Heart right ventricle (tissue), 16 donors: ENCODE measurements around the gene TPD52L1. TPM values are rescaled to one million over a fixed set of nuclear protein-coding genes. Genes with fewer than 3 reads are reported as not detected.

Experiments
- ATAC-seq, 8 donors: fragments of 200-7000 bp; cut with Tn5 transposase; one replicate each; pipeline ENCODE4 v1.9.1; 2020; ENCODE audit warnings: mild to moderate bottlenecking in 8 of 8, moderate library complexity in 8 of 8, moderate number of reproducible peaks in 1 of 8
- DNase-seq, 2 donors: peaks; one replicate each; pipeline ENCODE4 v3.0.0-alpha.2; 2020
- H3K27ac ChIP-seq, 10 donors: fragments of 200-600 bp; sonication (generic) in 2 of 10; one replicate each; pipeline versions ENCODE4 v1.5.0 to v1.8.0; 2020 to 2022; ENCODE audit warnings: mild to moderate bottlenecking in 3 of 10
- H3K27me3 ChIP-seq, 7 donors: fragments of 200-600 bp; one replicate each; pipeline ENCODE4 v1.8.0; 2021 to 2022; ENCODE audit warnings: mild to moderate bottlenecking in 2 of 7
- H3K36me3 ChIP-seq, 9 donors: fragments of 200-600 bp; sonication (generic) in 1 of 9; one replicate each; pipeline versions ENCODE4 v1.5.0 to v1.8.0; 2020 to 2022; ENCODE audit warnings: mild to moderate bottlenecking in 2 of 9
- H3K4me1 ChIP-seq, 9 donors: fragments of 200-600 bp; sonication (generic) in 1 of 9; one replicate each; pipeline versions ENCODE4 v1.5.0 to v1.8.0; 2020 to 2022; ENCODE audit warnings: mild to moderate bottlenecking in 4 of 9
- H3K4me3 ChIP-seq, 10 donors: fragments of 200-600 bp; sonication (generic) in 2 of 10; one replicate each; pipeline versions ENCODE4 v1.5.0 to v1.8.0; 2020 to 2022; ENCODE audit warnings: mild to moderate bottlenecking in 7 of 10, moderate library complexity in 2 of 10
- H3K9me3 ChIP-seq, 11 donors: fragments of 200-600 bp in 10 of 11; sonication (generic) in 2 of 11; one replicate each; pipeline versions ENCODE4 v1.5.0 to v1.8.0; 2013 to 2022; ENCODE audit warnings: mild to moderate bottlenecking in 2 of 11, control low read depth in 1 of 11, moderate library complexity in 1 of 11
- WGBS, 2 donors: extraction: QIAGEN DNeasy Blood & Tissue Kit; methylation state at CpG; one replicate each; pipeline ENCODE4 v1.1.7; 2013; ENCODE audit warnings: inconsistent platforms in 1 of 2; 5-methylcytosine and 5-hydroxymethylcytosine counted together
- intact Hi-C, 10 donors: fragments of 100-400 bp; cut with DNase I; formaldehyde crosslinking; loops; one replicate each; pipeline versions ENCODE4 v1.11.1 to v1.14.2; 2022
- polyA plus RNA-seq, 2 donors: library from polyadenylated mRNA; stranded (reverse); fragments of 200-250 nt; gene quantifications; one replicate each; pipeline ENCODE4 v1.2.3, GENCODE V29; 2013
- total RNA-seq, 10 donors: library from RNA; stranded (reverse); fragmentation: NEBNext Ultra II Directional in 3 of 10; extraction: Animal tissue kit (Norgen Biotek cat#: 25700) in 3 of 10; gene quantifications; one replicate each; pipeline versions ENCODE4 v1.2.1 to v1.2.4, GENCODE V29; 2021 to 2023
- TF ChIP-seq, protein P1 (sequence below), 9 donors: fragments of 200-600 bp; sonication (generic) in 2 of 9; IDR thresholded peaks; one replicate each; pipeline versions ENCODE4 v1.5.0 to v1.8.0; 2021 to 2022; ENCODE audit warnings: antibody characterized with exemption in 9 of 9, mild to moderate bottlenecking in 5 of 9, moderate library complexity in 1 of 9
- donor health status: Arrhythmogenic right ventricular cardiomyopathy.
- donor health status: ischemic (EF 13 %, LVEDD 7.1; RV severe dilation, severe dysfunction).
- donor health status: healthy with polysubstance abuse.
- donor health status: DM: no; HTN: yes; CAD: no.
- donor health status: DM: no; HTN: no; CAD: no.
- donor health status: ischemic (EF 25% LVEDD 6.9; RV normal size, moderate dysfunction).
- donor health status: ischemic (EF 25% LVEDD 5.7; RV mildly dilated, moderate dysfunction).
- donor health status: healthy.
- donor health status: DM: yes; HTN: yes; CAD: no.
- donor health status: Ischemic cardiomyopathy.
- donor health status: ischemic (EF 35%, LVEDD 5.7; RV mildly dilated, moderate dysfunction).
- donor health status: nonischemic (EF 11% LVEDD 7.7; RV severe dilation, severe dysfunction).
- donor health status: DM: yes; HTN: yes; CAD: no.
- donor health status: PGD.
- donor health status: ischemic (EF 29% LVEDD 5.4; RV normal size, mild dysfunction).
- donor health status: nonischemic (EF 23%, LVEDD 6.1; RV moderate dilation, normal function).

TPD52L1 gene
- total and polyA plus RNA-seq, 12 donors: 21.2 to 97.8 (median 54.1) TPM

- intact Hi-C loops: loop anchor here in 1 of 10 donors (5.0 kb wide), 1 partner anchor 246 kb away; the partner anchor contains the start of gene RNF217
- 80 to 86% methylated on average over 5 of the region's 5 CpGs for WGBS, 2 donors
- Histone ChIP-seq H3K27me3 (no peaks in the 10 kb centered on the region), H3K36me3 (no peaks in the 10 kb centered on the region), H3K27ac (peak overlapping the region in 2 of 10 donors; percentile 54 to 79), H3K4me1 (peaks cover 0 to 51% (median 12%) of the 10 kb centered on the region in 9 donors), H3K9me3 (peaks cover 0 to 5% (median 0%) of the 10 kb centered on the region in 11 donors), H3K4me3 (no peak overlapping the region)
- TF ChIP-seq, protein P1, sequence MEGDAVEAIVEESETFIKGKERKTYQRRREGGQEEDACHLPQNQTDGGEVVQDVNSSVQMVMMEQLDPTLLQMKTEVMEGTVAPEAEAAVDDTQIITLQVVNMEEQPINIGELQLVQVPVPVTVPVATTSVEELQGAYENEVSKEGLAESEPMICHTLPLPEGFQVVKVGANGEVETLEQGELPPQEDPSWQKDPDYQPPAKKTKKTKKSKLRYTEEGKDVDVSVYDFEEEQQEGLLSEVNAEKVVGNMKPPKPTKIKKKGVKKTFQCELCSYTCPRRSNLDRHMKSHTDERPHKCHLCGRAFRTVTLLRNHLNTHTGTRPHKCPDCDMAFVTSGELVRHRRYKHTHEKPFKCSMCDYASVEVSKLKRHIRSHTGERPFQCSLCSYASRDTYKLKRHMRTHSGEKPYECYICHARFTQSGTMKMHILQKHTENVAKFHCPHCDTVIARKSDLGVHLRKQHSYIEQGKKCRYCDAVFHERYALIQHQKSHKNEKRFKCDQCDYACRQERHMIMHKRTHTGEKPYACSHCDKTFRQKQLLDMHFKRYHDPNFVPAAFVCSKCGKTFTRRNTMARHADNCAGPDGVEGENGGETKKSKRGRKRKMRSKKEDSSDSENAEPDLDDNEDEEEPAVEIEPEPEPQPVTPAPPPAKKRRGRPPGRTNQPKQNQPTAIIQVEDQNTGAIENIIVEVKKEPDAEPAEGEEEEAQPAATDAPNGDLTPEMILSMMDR (IDR thresholded peaks at IDR 0.05): no peak
- ATAC-seq (peak in 1 of 8 donors; percentile 7), DNase-seq (no peak)
Observed at GRCh38 chr6:125208625-125209249, 55.2 kb downstream of the TPD52L1 start.

DNA sequence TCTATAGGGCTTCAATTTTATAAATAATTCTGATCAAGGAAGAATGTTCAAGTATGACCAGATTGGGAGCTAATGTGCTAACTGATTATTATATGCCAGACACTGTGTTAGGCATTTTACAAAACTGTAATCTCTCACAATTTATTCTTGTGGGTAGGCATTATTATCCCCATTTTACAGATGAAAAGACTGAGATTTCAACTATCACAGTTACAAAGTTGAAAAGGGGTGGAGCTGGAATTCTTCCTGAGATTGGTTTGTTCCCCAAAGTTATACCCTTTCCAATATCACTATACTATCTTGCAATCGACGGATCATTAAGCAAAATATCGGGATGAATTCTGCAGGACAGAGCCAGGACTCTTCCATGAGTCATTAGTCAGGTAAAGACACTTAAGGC lies 57.1 kb downstream of the TPD52L1 start:
- DNase-seq: no peak
- Histone ChIP-seq H3K4me3 (no peak overlapping the region), H3K4me1 (peaks cover 0 to 58% (median 14%) of the 10 kb centered on the region in 9 donors), H3K27ac (no peak overlapping the region), H3K27me3 (no peaks in the 10 kb centered on the region), H3K9me3 (peaks cover 0 to 5% (median 0%) of the 10 kb centered on the region in 11 donors), H3K36me3 (no peaks in the 10 kb centered on the region)
- intact Hi-C loops: no loop called here
- TF ChIP-seq, protein P1 (IDR thresholded peaks at IDR 0.05): no peak
- 93 to 98% methylated on average over 3 of the region's 3 CpGs for WGBS, 2 donors
- no peak for ATAC-seq

DNA sequence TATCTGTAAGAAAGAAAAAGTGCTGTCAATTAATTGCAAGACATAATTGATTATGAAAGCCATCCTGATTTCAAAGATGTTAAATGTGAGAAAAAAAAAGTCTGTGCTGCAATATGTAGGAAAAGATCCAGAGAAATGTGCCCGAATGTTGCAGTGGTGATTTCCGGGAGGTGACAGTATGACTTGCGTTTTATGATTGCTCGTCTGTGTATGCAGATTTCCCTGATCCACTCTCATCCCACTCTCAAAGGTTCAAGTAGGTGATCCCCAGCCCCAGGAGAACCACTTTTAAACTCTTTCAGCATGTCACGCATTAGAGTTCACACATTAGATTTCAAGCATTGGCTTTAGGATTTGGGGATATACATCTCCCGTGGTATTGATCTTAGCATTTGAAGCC lies 57.8 kb downstream of the TPD52L1 start:
- no peaks in the 10 kb centered on the region for H3K36me3 ChIP-seq
- 92 to 96% methylated on average over 6 of the region's 6 CpGs for WGBS, 2 donors
- intact Hi-C loops: no loop called here
- ATAC-seq: no peak
- DNase-seq: no peak
- H3K4me1 ChIP-seq: peaks cover 0 to 54% (median 13%) of the 10 kb centered on the region in 9 donors
- no peak overlapping the region for H3K27ac ChIP-seq
- peaks cover 0 to 5% (median 0%) of the 10 kb centered on the region in 11 donors for H3K9me3 ChIP-seq
- TF ChIP-seq, protein P1 (IDR thresholded peaks at IDR 0.05): no peak
- no peaks in the 10 kb centered on the region for H3K27me3 ChIP-seq
- no peak overlapping the region for H3K4me3 ChIP-seq

- Histone ChIP-seq H3K4me1 (peaks cover 0 to 47% (median 10%) of the 10 kb centered on the region in 9 donors), H3K9me3 (peaks cover 0 to 2% (median 0%) of the 10 kb centered on the region in 11 donors), H3K27ac (no peak overlapping the region), H3K27me3 (no peaks in the 10 kb centered on the region), H3K36me3 (no peaks in the 10 kb centered on the region), H3K4me3 (no peak overlapping the region)
- no peak for ATAC-seq
- DNase-seq: no peak
- TF ChIP-seq, protein P1 (IDR thresholded peaks at IDR 0.05): no peak
- 75 to 82% methylated on average over 2 of the region's 2 CpGs for WGBS, 2 donors
- intact Hi-C loops: no loop called here
Observed at GRCh38 chr6:125212377-125212776, 58.8 kb downstream of the TPD52L1 start.
